Thymus (tissue), 11 donors: Measurements from ENCODE around the gene PPFIBP2. TPM values are rescaled to one million over a fixed set of nuclear protein-coding genes. Genes with fewer than 3 reads are reported as not detected.

Source experiments
- DNase-seq, 9 donors: peaks; one replicate each; pipeline ENCODE4 v3.0.0-alpha.2; 2013; ENCODE audit warnings: low spot score in 9 of 9, low read depth in 6 of 9, missing footprints in 1 of 9
- H3K27ac ChIP-seq, 2 donors: one replicate each; pipeline ENCODE4 v1.5.1; 2013; ENCODE audit warnings: control low read depth in 1 of 2, low read depth in 1 of 2, low read length in 1 of 2, mild to moderate bottlenecking in 1 of 2, moderate library complexity in 1 of 2
- H3K27me3 ChIP-seq, 2 donors: one replicate each; pipeline ENCODE4 v1.5.1; 2013; ENCODE audit warnings: low read length in 1 of 2; ENCODE audit not compliant: control insufficient read depth in 2 of 2, insufficient read depth in 1 of 2
- H3K36me3 ChIP-seq, 2 donors: one replicate each; pipeline ENCODE4 v1.5.1; 2013; ENCODE audit warnings: low read length in 1 of 2, mild to moderate bottlenecking in 1 of 2, moderate library complexity in 1 of 2; ENCODE audit not compliant: control insufficient read depth in 2 of 2, insufficient read depth in 2 of 2
- H3K4me1 ChIP-seq, 2 donors: one replicate each; pipeline ENCODE4 v1.5.1; 2013; ENCODE audit warnings: low read length in 2 of 2; ENCODE audit not compliant: control insufficient read depth in 2 of 2, insufficient read depth in 2 of 2
- H3K4me3 ChIP-seq, 2 donors: one replicate each; pipeline ENCODE4 v1.5.1; 2013; ENCODE audit warnings: low read length in 2 of 2, control low read depth in 1 of 2, mild to moderate bottlenecking in 1 of 2
- H3K9me3 ChIP-seq, 2 donors: one replicate each; pipeline ENCODE4 v1.5.1; 2013; ENCODE audit warnings: low read length in 1 of 2, mild to moderate bottlenecking in 1 of 2; ENCODE audit not compliant: control insufficient read depth in 2 of 2, insufficient read depth in 1 of 2
- WGBS: extraction: QIAGEN DNeasy Blood & Tissue Kit; methylation state at CpG from one replicate; pipeline ENCODE4 v1.1.7; 2013; 5-methylcytosine and 5-hydroxymethylcytosine counted together
- polyA plus RNA-seq: library from polyadenylated mRNA; stranded (reverse); fragments of 200-250 nt; gene quantifications from one replicate; pipeline ENCODE4 v1.2.3, GENCODE V29; 2013
- total RNA-seq: library from RNA; stranded (reverse); fragments of 120-200 nt; gene quantifications from one replicate; pipeline ENCODE4 v1.2.4, GENCODE V29; 2013
- donor health status: healthy.

The PPFIBP2 gene
- total and polyA plus RNA-seq, 2 donors = 5.6 to 6.0 TPM

GRCh38 chr11:7493670-7494069 lies 20.1 kb upstream of the PPFIBP2 start:
- H3K36me3 ChIP-seq = no peaks in the 10 kb centered on the region
- H3K27me3 ChIP-seq = no peaks in the 10 kb centered on the region
- H3K4me1 ChIP-seq = no peaks in the 10 kb centered on the region
- WGBS = 98% methylated on average over 2 of the region's 2 CpGs
- H3K9me3 ChIP-seq = no peaks in the 10 kb centered on the region
- H3K4me3 ChIP-seq = no peak overlapping the region
- no peak overlapping the region for H3K27ac ChIP-seq
- DNase-seq = no peak

- Histone ChIP-seq H3K4me3 (no peak overlapping the region), H3K9me3 (no peaks in the 10 kb centered on the region), H3K36me3 (no peaks in the 10 kb centered on the region), H3K4me1 (no peaks in the 10 kb centered on the region), H3K27ac (no peak overlapping the region), H3K27me3 (no peaks in the 10 kb centered on the region)
- WGBS = 96% methylated on average over 5 of the region's 5 CpGs
- DNase-seq = no peak
Observed at GRCh38 chr11:7494086-7494745, 19.6 kb upstream of the PPFIBP2 start.

- H3K27ac ChIP-seq = no peak overlapping the region
- no peaks in the 10 kb centered on the region for H3K36me3 ChIP-seq
- 67% methylated on average over 4 of the region's 4 CpGs for WGBS
- no peak for DNase-seq
- no peaks in the 10 kb centered on the region for H3K9me3 ChIP-seq
- H3K4me3 ChIP-seq = no peak overlapping the region
- H3K4me1 ChIP-seq = no peaks in the 10 kb centered on the region
- H3K27me3 ChIP-seq = no peaks in the 10 kb centered on the region
Observed at GRCh38 chr11:7495882-7496551, 17.8 kb upstream of the PPFIBP2 start.

- Histone ChIP-seq H3K9me3 (no peaks in the 10 kb centered on the region), H3K27me3 (no peaks in the 10 kb centered on the region), H3K4me3 (no peak overlapping the region), H3K36me3 (no peaks in the 10 kb centered on the region), H3K27ac (no peak overlapping the region), H3K4me1 (no peaks in the 10 kb centered on the region)
- no peak for DNase-seq
- 40% methylated on average over 4 of the region's 4 CpGs for WGBS
Observed at GRCh38 chr11:7498193-7498592, 15.6 kb upstream of the PPFIBP2 start.

GRCh38 chr11:7499081-7499480 lies 14.7 kb upstream of the PPFIBP2 start:
- no peak for DNase-seq
- no peaks in the 10 kb centered on the region for H3K27me3 ChIP-seq
- no peak overlapping the region for H3K4me3 ChIP-seq
- H3K9me3 ChIP-seq = no peaks in the 10 kb centered on the region
- 94% methylated on average over 1 of the region's 1 CpG for WGBS
- no peaks in the 10 kb centered on the region for H3K36me3 ChIP-seq
- no peak overlapping the region for H3K27ac ChIP-seq
- no peaks in the 10 kb centered on the region for H3K4me1 ChIP-seq

- Histone ChIP-seq H3K27ac (no peak overlapping the region), H3K36me3 (no peaks in the 10 kb centered on the region), H3K9me3 (no peaks in the 10 kb centered on the region), H3K4me1 (no peaks in the 10 kb centered on the region), H3K4me3 (no peak overlapping the region), H3K27me3 (no peaks in the 10 kb centered on the region)
- 95% methylated on average over 3 of the region's 3 CpGs for WGBS
- no peak for DNase-seq
Observed at GRCh38 chr11:7500251-7500650, 13.5 kb upstream of the PPFIBP2 start.

GRCh38 chr11:7501251-7501650 lies 12.5 kb upstream of the PPFIBP2 start:
- WGBS = 96% methylated on average over 3 of the region's 3 CpGs
- no peaks in the 10 kb centered on the region for H3K4me1 ChIP-seq
- H3K27me3 ChIP-seq = no peaks in the 10 kb centered on the region
- H3K27ac ChIP-seq = no peak overlapping the region
- no peaks in the 10 kb centered on the region for H3K36me3 ChIP-seq
- H3K4me3 ChIP-seq = no peak overlapping the region
- no peaks in the 10 kb centered on the region for H3K9me3 ChIP-seq
- DNase-seq = no peak

GRCh38 chr11:7501894-7502293 lies 11.9 kb upstream of the PPFIBP2 start:
- 95% methylated on average over 4 of the region's 4 CpGs for WGBS
- no peaks in the 10 kb centered on the region for H3K27me3 ChIP-seq
- no peaks in the 10 kb centered on the region for H3K4me1 ChIP-seq
- DNase-seq = no peak
- no peak overlapping the region for H3K4me3 ChIP-seq
- H3K9me3 ChIP-seq = no peaks in the 10 kb centered on the region
- no peaks in the 10 kb centered on the region for H3K36me3 ChIP-seq
- no peak overlapping the region for H3K27ac ChIP-seq

- H3K27me3 ChIP-seq = peaks cover 0 to under 1% of the 10 kb centered on the region in 2 donors
- no peaks in the 10 kb centered on the region for H3K9me3 ChIP-seq
- 96% methylated on average over 3 of the region's 3 CpGs for WGBS
- H3K27ac ChIP-seq = no peak overlapping the region
- peaks cover 0 to 2% of the 10 kb centered on the region in 2 donors for H3K4me1 ChIP-seq
- DNase-seq = no peak
- no peaks in the 10 kb centered on the region for H3K36me3 ChIP-seq
- no peak overlapping the region for H3K4me3 ChIP-seq
Observed at GRCh38 chr11:7506243-7506642, 7.6 kb upstream of the PPFIBP2 start.
